Measurements from ENCODE around the gene KCNC4. TPM values are rescaled to one million over a fixed set of nuclear protein-coding genes. Genes with fewer than 3 reads are reported as not detected.

Gene KCNC4
- polyA plus RNA-seq, 3 donors: 3.7 to 4.9 (median 4.3) TPM

DNA sequence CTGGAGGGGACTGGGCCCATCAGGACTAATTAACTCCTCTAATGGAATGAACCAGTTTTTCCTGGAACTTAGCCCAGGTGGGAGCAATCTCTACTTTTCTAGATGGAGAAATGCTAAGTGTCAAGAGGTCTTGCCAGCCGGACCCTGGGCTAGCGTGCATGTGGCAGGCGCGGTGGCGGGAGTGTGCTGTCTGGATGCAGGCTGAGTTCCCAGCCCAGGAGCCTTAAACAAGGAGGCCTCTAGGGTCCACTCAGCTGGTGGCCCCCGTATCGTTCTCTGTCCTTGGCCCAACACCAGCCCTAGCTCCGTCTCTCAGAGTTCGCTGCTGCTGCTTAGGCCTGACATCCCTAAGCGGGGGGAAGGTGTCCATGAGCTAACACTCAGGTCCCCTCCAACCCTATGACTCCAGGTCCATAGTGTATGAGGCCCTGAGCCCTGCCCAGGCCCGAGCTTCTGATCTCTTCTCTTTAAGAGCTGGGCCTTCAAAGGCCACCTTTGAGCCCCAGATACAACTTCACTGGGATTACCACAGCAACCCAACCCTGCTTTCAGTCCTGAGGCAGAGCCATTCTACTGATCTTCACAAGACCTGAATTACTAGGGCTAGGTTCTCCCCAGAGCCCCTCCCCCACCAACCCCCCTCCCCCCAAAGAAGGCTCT, 3.7 kb upstream of the KCNC4 start:
- WGBS, 3 donors: 82 to 88% (median 86%) methylated on average over 11 of the region's 11 CpGs
- H3K27ac ChIP-seq (ENCODE audit: low read depth, low read length): no peak overlapping the region

DNA sequence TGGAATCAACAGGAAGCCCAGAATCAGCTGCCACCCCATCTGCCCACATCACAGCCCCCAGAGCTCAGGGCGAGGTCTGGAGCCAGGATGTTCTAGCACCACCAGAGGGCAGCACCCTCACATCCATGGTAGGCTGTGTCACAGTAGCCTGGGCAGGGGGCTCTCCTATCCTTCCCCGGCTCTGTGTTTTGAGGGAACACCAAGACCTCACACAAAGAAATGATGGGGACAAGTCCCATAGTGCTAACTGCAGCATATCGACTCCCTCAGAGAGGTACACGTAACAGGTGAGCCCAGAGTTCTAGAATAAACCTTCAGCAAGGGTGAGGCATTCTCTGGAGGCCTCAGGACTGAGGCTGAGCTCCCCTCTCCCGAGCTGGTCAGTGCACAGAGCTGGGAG, 2.3 kb upstream of the KCNC4 start:
- WGBS, 3 donors: 22 to 27% (median 27%) methylated on average over 5 of the region's 5 CpGs

DNA sequence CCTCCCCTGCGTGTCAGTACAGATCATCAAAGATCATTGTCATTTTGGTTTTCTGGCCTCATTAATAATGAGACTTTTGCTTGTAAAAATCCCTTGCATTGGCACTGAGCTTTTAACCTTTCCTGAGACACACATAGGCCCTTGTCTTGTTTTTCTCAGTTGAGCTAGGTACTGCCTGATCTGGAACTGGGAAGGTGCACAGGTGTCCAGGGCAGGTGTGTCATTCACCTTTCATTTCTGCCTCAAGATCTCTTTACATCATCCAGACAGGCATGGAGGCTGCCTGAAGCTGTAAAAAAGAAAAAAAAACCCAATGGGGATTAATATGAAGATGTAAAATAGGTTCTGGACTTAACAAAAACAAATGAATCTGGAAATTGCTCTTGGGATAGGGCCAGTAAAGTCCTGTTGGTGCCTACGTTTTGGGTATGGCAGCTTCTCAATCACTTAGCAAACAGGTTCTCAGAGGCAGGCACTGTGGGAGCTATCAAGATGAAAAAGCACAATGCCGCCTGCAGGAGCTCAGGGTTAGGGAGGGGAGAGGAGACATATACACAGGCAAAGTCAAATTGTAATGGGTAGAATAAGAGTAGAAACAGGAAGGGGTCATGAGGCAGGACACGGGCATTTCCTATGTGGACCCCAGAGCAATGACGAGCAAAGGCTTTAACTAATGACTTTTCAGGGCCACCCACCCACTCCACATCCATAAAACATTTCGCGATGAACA, 1.0 kb upstream of the KCNC4 start:
- 15 to 64% (median 54%) methylated on average over 7 of the region's 7 CpGs for WGBS, 3 donors
- H3K27ac ChIP-seq (ENCODE audit: low read depth, low read length): no peak overlapping the region

More for the DNA sequence above, 2.3 kb upstream of the KCNC4 start:
- no peak overlapping the region for H3K27ac ChIP-seq (ENCODE audit: low read depth, low read length)

DNA sequence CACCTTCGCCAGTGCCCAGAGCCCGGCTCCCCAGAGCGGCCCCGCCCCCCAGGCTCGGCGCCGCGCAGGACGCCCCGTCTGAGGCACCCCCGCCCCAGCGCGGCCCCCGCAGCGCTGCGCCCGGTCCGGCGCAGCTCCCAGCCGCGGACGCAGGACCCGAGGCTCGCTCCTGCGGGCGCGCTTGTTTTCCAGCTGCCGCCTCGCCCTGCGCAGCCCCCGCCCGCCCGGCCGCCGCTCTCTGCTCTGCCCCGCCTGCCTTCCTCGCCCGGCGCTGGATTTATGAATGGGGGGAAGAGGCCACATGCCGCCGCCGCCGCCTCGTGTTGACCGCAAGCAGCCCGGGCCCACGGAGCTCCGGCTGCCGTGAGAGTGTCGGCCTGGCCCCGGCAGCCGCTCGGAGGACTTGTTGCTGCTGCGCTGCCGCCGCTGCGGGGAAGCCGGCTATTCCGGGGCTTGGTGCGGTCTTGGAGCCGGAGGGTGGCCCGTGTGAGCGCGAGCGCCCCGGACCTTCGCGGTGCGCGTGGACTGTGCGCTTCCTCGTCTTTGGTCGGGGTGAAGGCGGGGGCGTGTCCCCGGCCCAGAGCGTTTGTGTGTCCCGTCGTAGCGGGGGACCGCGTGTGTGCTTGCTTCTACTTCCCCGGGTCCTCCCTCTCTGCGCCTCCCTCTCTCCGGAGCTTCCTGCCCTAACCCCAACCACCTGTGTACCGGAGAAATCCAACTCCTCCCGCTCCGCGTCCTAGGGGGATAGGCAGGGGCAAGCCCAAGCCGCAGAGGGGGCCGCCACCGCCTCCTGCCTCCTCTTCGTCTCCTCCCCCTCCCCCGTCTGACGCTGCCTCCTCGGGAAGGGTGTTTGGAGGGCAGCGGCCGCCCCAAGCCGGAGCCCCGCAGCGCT, 736 bp downstream of the KCNC4 start:
- H3K27ac ChIP-seq (ENCODE audit: low read depth, low read length): no peak overlapping the region
- WGBS, 3 donors: 0 to 1% (median 1%) methylated on average over 75 to 101 of the region's 101 CpGs

DNA sequence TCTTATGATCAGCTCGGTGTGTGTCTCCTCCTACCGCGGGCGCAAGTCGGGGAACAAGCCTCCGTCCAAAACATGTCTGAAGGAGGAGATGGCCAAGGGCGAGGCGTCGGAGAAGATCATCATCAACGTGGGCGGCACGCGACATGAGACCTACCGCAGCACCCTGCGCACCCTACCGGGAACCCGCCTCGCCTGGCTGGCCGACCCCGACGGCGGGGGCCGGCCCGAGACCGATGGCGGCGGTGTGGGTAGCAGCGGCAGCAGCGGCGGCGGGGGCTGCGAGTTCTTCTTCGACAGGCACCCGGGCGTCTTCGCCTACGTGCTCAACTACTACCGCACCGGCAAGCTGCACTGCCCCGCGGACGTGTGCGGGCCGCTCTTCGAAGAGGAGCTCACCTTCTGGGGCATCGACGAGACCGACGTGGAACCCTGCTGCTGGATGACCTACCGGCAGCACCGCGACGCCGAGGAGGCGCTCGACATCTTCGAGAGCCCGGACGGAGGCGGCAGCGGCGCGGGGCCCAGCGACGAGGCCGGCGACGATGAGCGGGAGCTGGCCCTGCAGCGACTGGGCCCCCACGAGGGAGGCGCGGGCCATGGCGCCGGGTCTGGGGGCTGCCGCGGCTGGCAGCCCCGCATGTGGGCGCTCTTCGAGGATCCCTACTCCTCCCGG, 1.5 kb downstream of the KCNC4 start:
- 9 to 12% (median 11%) methylated on average over 70 to 81 of the region's 81 CpGs for WGBS, 3 donors
- no peak overlapping the region for H3K27ac ChIP-seq (ENCODE audit: low read depth, low read length)

DNA sequence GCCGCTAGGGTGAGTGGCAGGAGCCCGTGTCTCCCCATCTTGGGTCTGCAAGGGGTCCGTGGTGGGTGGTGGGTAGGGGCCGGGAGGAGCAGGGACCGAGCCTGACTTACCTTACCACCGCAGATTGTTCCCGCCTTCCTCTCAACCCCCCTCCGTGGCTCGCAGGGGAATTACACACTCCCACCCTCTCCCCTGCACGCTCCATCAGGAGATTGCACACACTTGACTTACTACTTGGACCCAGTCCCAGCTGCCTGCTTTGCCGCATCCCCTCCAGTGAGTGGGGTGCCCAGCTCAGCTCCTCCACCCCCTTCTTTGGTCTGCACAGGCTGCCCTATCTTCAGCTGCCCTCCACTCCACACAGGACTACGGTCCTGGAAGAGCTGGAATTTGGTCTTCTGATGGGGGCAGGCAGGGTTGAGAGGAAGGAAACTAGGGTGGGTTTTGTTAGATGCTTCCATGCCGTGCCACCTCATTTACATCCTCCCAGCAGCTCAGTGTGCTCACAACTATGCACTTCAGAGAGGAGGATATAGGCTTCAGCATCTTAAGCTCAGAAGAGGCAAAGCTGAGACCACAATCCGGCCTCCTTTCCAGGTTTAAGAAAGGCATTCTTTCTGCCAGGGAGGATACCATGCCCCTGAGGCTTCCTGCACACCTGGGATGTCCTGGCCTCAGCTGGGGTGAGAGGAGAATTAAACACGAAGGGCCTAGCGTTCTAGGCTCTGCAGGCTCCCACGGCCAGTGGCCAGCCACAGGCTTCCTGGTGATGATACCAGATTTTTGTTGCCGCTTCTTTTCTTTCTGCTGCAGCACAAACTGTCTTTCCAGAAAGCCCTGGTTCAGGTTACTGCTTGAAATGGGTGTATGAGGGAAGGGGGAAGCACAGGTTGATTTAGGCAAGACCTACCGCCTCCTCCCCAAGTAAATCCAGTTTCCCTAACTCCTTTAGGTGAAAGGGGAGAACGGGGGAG, 2.3 kb downstream of the KCNC4 start:
- H3K27ac ChIP-seq (ENCODE audit: low read depth, low read length): no peak overlapping the region
- 36 to 57% (median 49%) methylated on average over 17 to 20 of the region's 20 CpGs for WGBS, 3 donors

DNA sequence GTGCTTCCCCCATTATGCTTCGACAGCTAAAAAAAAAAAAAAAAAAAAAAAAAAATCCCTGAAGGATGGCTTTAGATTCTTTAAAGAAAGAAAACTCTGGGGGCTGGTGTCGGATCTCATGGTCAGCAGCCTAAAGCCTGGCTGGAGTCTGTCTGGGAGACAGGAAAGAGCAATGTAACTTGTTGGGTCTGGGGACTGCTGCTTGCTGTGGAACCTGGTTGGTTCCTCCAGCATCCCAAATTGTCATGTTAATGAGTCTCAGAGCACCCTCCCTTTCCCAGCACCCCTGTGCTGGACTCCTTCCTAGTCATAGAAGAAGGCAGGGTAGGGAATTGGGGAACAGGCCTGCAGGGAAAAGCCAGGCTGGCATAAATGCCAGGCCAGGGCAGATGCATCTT, 3.0 kb downstream of the KCNC4 start:
- WGBS, 3 donors: 62 to 80% (median 65%) methylated on average over 2 of the region's 2 CpGs
- H3K27ac ChIP-seq (ENCODE audit: low read depth, low read length): no peak overlapping the region

DNA sequence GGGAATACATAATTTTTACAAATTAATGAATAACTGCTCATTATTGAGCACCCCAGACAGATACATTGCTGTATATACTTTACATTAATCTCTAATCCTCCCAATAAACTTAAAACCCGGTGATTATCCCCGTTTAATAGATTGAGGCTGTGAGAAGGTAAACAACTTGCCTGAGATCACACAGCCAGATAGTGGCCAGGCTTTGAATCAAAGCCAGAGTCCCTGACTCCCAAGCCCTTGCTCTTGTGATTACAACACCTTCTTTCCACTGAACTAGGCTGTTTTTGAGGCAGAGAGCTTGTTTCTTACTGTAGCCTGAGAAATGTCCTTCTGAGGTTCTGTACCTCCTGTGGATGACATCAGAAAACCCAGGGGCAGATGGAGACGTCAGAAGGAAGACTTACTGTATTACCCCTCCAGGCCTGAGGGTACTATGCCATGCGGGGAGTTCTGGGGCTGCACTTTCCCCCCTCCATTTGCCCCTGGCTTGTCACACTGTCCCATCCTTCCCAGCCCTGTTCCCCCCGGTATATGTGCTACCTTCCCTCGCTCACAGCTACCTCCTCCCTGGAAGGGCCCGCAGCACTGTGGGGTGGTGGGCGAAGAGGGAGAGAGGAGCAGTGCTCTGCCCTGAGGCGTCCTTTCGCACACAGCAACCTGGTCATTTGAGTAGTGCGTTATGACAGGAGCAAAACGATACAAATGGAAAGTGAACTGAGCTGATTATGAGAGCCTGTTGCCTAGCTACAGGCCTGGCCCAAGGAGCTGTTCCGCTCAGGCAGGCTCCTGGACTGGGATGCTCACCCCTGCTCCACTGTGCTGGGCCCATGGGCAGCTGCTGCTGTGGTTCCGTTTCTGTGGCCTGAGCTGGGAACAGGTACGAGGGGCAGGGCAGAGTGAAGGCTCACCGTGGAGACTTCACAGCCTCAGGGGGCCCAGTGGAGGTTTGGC, 4.6 kb downstream of the KCNC4 start:
- H3K27ac ChIP-seq (ENCODE audit: low read depth, low read length): no peak overlapping the region
- WGBS, 3 donors: 51 to 83% (median 79%) methylated on average over 16 of the region's 16 CpGs

DNA sequence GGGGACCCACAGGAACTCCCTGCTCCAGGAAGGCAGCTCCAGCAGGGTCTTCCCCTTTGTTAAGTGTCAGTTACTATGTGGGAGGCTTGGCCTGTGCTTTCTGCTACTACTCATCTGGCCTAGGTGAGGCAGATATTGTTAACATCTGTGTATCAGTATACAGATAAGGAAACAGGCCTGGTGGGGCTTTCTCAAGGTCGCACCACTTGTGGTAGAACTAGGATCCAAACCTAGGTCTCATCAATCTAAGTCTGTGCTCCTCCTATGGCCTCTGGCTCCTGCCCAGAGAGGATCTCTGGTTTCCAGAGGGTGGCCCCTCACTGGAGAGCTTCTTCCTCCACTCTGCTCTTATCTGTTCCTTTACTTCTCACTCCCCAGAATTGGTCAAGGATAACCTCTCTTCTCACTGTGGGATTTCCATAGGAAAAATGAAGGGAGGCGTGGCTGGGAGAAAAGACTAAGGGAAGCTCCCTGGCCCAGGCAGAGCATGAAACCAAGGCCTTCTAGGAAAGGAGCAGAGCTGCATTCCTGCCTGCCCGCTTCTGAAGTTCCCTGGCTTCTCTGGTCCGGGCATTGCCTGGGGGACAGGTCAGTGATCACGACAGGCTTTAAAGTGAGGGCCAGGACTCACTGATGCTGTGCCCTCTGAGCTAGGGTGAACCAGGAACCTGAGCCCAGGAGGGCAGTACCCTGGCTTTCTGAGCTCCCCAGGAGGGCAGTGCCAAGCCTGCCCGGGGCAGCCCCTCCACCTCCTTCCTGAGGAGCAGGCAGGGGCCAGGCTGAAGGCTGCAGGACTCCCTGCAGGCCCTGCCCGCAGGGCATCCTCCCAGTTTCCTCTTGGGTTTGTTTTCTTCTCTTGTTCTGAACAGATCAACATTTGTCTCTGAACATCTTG, 5.8 kb downstream of the KCNC4 start:
- WGBS, 3 donors: 62 to 80% (median 80%) methylated on average over 7 of the region's 7 CpGs
- H3K27ac ChIP-seq (ENCODE audit: low read depth, low read length): no peak overlapping the region

DNA sequence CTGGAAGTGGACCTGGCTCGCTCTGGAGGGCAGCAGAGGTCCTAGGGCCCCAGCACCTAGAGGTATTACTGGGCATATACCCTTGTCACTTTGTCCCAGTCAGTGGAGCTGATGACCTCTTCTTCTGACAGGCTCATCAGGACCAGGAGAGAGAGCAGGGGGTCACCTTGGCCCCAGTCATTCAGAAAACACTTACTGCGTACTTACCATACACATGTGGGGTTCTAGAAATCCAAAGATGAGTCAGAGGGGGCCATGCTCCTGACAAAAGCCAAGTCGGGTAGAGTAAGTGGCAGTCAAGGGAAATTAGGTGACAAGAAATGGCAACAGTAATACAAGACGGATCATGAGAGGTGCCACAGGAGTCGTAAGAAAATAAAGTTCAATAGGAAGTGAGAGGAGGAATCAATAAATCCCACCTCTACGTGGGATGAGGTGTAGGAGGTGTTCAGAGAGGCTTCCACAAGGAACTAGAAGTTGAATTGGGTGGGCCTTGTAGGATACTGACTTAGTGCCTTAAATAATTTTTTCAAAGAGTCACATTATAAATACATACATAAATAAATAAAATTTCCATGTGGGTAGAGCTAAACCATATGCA, 6.8 kb downstream of the KCNC4 start:
- no peak overlapping the region for H3K27ac ChIP-seq (ENCODE audit: low read depth, low read length)
- WGBS, 3 donors: 89 to 93% (median 91%) methylated on average over 6 of the region's 6 CpGs

DNA sequence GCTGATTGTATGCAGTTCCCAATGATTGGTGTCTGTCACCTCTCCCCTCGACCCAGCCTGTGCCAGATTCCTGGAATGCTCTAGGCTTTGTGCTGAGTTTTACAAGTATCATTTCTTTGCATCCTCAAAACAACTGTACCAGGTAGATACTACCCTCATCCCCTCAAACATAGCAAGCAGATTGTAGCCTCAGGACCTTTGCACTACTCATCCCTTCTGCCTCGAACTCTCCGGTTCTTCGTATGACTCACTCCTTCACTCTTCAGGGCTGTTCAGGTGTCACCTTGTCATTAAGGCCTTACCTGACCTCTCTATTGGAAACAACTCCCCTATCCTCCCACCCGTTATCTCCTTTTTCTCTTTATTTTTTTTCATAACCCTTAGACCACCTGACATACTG, 8.0 kb downstream of the KCNC4 start:
- 89 to 95% (median 91%) methylated on average over 5 of the region's 5 CpGs for WGBS, 3 donors
- no peak overlapping the region for H3K27ac ChIP-seq (ENCODE audit: low read depth, low read length)

DNA sequence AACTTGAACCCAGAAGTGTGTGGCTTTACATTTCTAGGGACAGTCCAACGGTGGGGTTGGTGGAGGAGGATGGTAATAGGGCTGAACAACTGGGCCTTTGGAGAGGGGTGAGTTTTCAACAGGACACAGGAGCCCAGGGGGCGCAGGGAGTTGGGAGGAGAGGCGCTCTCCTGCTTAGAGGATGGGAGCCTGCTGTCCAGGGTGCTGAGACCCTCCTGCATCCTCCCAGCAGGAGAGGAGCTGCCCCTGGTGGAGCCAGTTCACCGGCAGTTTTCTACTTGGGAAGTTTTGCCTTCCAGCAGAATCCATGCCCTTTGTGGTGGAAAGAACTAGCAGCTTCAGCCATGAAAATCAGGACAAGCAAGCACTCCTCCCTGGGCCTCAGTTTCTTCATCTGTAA, 8.6 kb downstream of the KCNC4 start:
- WGBS, 3 donors: 86 to 87% (median 87%) methylated on average over 4 of the region's 4 CpGs
- H3K27ac ChIP-seq (ENCODE audit: low read depth, low read length): no peak overlapping the region

DNA sequence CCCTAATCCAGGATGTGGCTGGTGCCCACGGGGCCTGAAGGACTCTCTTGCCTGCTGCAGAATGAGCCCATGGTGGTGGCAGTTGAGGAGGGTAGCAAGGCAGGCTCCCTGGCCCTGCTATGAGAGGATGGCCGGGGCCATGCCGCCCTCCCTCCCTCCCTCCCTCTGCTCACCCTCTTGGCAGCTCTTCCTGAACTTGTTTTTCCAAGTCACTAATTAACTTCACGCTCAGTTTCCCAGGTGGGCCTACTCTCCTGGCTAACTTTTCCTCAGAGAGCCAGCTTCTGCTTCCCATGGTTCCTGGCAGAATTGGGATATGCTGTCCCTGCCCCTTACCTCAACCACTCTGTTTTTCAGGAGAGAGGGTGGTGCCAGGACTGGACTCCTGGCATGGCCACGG, 10.2 kb downstream of the KCNC4 start:
- no peak overlapping the region for H3K27ac ChIP-seq (ENCODE audit: low read depth, low read length)
- 43 to 88% (median 81%) methylated on average over 5 of the region's 5 CpGs for WGBS, 3 donors

DNA sequence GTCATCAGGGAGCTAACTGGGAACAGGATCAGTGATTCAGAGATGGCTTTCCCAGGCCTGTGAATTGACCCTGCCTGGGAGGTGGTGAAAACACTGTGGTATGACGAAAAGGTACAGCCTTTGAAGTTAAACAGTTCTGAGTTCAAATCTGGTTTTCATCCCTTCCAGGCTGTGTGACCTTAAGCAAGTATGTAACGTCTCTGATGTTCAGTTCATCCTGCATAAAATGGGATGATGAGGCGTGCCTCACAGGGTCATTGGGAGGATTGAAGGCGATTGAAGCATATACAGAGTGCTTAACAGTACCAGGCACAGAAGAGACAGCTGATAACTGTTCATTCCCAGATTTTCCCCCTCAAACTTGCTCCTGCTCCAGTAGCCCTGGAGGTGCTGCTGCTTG, 11.0 kb downstream of the KCNC4 start:
- 89 to 92% (median 92%) methylated on average over 4 of the region's 4 CpGs for WGBS, 3 donors
- no peak overlapping the region for H3K27ac ChIP-seq (ENCODE audit: low read depth, low read length)

DNA sequence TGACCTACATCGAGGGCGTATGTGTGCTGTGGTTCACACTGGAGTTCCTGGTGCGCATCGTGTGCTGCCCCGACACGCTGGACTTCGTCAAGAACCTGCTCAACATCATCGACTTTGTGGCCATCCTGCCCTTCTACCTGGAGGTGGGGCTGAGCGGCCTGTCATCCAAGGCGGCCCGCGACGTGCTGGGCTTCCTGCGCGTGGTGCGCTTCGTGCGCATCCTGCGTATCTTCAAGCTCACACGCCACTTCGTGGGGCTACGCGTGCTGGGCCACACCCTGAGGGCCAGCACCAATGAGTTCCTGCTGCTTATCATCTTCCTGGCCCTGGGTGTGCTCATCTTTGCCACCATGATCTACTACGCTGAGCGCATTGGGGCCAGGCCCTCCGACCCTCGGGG, 13.0 kb downstream of the KCNC4 start:
- no peak overlapping the region for H3K27ac ChIP-seq (ENCODE audit: low read depth, low read length)
- WGBS, 3 donors: 96 to 98% (median 97%) methylated on average over 27 of the region's 27 CpGs
